NOMO-1 (cell line): ENCODE measurements around the gene TPM4.

Experiments
- DNase-seq, 2 experiments: peaks; one replicate each; lab custom pipeline; 2025; ENCODE audit not compliant: unreplicated experiment in 2 of 2; lab: John Stamatoyannopoulos, UW

Gene TPM4

GRCh38 chr19:16121141-16121540 is 44.8 kb downstream of the TPM4 start:
- no peak for DNase-seq

- no peak for DNase-seq
These were observed 45.7 kb downstream of the TPM4 start for GRCh38 chr19:16121967-16122366.

GRCh38 chr19:16124953-16125352 is 48.7 kb downstream of the TPM4 start:
- DNase-seq: no peak

DNA sequence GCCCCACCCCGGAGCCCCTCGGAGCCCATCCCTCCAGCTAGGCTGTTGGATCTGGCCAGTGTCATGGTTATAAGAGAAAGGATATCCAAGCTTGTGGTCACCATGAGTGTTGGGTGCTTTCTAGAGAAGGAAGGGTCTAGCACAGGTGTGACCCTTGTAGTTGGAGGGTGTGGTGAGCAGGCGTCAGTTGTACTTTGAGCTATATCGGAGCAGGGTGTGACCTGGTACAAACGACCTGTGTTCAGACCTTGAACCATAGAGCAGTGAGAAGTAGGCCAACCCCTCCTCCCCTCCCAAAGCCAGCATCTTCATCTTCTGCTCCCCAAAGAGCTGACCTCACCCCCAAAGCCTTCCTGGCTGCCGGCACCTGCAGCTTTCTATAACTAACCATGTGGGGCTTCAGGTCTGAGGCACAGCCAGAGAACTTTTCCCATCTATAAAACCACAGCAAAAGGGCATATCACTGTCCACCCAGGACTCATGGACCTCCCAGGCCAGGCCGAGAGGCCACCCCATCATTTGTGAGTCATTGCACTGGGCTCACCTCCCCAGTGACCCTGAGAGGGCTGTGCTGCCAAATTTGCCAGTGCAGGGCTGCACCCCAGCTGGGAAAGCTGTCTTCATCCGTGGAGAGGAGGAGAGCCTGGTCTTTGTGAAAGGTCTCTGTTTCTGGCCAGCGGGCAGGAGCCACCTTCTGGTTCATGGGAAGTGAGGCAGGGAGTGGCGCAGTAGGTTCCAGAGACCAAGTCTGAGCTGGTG is 49.6 kb downstream of the TPM4 start:
- DNase-seq: no peak

DNA sequence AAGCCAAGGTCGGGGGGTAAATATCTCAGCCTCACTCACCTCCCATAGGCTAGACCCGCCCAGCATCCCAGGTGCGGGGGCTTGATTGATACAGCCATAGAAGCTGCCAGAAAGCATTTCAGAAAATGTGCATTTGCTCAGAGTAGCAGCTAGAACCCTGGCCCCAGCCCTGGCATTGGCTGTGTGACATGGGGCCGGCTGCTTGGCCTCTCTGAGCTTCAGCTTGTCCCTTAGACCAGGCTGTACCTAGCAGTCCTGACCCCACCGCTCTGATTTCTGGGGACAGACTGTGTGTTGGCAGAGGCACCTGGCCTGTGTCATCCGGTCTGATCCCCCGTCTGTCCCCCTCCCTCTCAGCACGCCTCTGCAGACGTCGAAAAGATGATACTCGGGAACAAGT is 50.8 kb downstream of the TPM4 start:
- no peak for DNase-seq

GRCh38 chr19:16127776-16128371 is 51.6 kb downstream of the TPM4 start:
- DNase-seq: no peak

GRCh38 chr19:16131648-16132047 is 55.4 kb downstream of the TPM4 start:
- no peak for DNase-seq

GRCh38 chr19:16133818-16134217 is 57.5 kb downstream of the TPM4 start:
- DNase-seq: no peak

- no peak for DNase-seq
These were observed 58.2 kb downstream of the TPM4 start for GRCh38 chr19:16134510-16134909.

DNA sequence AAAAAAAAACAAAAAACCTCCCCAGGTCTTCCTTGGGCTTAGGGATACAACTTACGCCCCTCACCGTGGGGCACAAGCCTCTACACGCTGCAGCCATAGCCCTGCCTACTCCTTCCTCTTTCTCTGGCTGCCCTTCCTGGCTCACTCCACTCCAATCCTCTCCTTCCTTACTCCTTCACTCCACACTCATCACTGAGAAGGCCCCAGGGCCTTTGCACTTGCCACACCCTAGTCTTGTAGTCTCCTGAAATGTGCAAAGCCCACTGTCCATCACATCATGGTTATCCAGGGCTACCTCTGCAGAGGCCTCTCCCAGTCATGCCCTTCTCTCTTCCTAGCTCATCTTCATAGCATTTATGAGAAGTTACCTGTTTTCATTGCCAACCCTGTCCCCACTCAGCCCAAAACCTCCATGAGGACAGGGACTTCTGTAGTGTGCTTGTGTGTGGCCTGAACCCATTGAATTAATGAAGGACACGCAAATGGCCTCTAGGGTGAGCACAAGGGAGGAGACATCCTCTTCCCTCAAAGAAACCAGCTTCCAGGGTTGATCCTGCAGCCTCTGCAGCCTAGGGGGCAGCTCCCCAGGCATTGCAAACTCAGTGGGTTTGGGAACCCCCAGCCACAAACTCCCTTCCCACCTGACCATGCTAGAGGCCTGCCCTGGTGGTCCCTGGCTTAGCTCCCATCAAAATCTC is 59.3 kb downstream of the TPM4 start:
- no peak for DNase-seq

DNA sequence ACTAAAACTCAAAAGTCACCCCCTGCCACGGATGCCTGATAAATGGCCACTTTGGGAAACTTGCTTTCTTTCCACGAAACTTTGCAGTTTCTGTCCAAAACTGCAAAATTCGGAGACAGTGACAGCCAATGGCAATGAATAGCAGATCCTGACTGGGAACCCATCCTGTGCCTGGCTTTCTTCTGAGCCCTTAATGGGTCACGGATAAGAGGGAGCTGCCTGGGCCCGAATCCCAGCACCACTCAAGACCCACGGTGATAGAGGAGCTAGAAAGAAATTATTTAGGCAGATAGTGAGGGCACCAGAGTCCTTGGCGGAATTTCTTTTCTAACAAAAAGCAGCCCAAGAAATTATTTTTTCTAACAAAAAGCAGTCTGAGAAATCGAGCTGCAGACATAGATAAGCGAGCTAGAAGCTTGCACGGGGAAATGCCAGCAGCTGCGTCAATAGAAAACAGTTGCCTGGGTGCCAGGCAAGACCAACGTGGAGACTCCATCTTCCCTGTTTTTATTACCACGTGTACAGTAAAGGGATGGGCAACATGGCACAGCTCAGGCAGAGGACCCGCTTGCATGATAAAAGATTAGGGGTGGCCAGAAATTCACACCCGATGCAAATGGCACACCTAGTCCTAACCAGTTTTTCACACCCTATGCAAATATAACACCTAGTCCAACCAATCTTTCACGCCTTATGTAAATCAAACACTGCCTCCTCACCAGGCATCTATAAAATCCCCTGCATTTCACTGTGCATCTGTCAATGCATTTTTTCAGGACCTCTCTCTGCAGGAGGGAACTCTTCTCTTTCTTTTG is 60.1 kb downstream of the TPM4 start:
- no peak for DNase-seq

GRCh38 chr19:16139752-16140151 is 63.5 kb downstream of the TPM4 start:
- peak; percentile 79 to 81 for DNase-seq

DNA sequence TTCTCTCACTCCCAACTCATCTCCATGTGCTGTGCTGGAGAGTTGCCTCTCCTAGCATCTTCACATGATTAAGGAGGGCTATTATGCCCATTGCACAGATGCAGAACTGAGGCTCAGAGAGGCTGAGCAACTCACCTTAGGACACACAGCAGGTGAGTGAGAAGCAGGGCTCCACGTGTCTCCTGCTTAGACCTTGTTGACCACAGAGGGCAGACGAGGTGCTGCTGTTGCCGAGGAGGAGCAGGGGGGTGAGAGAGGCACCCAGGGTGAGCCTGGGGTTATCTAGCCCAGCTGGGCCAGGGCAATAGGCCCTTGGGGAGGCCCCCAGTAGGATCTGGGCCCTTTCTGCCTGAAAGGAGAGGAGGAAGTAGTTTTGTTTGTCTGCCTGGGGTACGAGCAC is 64.7 kb downstream of the TPM4 start:
- DNase-seq: peak; percentile 42 to 46

GRCh38 chr19:16142032-16142580 is 65.8 kb downstream of the TPM4 start:
- DNase-seq: peak; percentile 18 to 41

GRCh38 chr19:16143399-16144215 is 67.3 kb downstream of the TPM4 start, which contains the start of gene HSH2D:
Gene HSH2D, plus strand, starts transcription at chr19:16143685. Its CDS starts 5,066 bp downstream, at chr19:16148751.
- peak; percentile 76 to 87 for DNase-seq

DNA sequence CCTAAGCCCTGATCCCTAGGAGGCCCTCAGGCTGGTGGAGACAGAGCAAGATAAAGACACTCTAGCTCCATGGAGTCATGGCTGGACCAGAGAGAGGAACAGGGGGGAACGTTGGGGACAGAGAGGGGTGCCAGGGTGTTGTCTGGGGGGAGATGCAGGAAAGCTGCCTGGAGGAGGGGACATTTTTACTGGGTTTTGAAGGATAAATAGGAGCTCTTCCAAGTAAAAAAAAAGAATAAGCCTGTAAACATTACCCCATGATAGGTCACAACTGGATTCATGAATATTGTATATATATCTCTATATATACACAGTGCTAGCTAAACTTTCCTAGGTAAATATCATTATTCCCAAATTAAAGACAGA is 67.9 kb downstream of the TPM4 start:
- no peak for DNase-seq

- DNase-seq: no peak
These were observed 69.8 kb downstream of the TPM4 start for GRCh38 chr19:16146112-16146511.

GRCh38 chr19:16148443-16149229 is 72.3 kb downstream of the TPM4 start:
- DNase-seq: no peak
